Measurements from ENCODE around the gene THRB.

Gene THRB

GRCh38 chr3:24300949-24301348 is 193.7 kb downstream of the THRB start:
- Histone ChIP-seq H3K9ac (no peak overlapping the region), H3K27ac (no peak overlapping the region), H3K79me2 (no peaks in the 10 kb centered on the region), H3K4me2 (ENCODE audit: low read length) (no peak overlapping the region), H2AFZ (no peak overlapping the region), H3K27me3 (ENCODE audit: control insufficient read depth, insufficient read depth, low read length) (no peaks in the 10 kb centered on the region), H3K36me3 (ENCODE audit: control insufficient read depth, insufficient read depth, low read length) (no peaks in the 10 kb centered on the region), H3K4me3 (ENCODE audit: low read depth, low read length) (no peak overlapping the region), H3K4me1 (peaks cover 11% of the 10 kb centered on the region), H3K9me3 (ENCODE audit: control insufficient read depth, low read length) (no peaks in the 10 kb centered on the region)
- TF ChIP-seq CTCF (IDR thresholded peaks at IDR 0.05), result no peak

- Histone ChIP-seq H3K27me3 (ENCODE audit: control insufficient read depth, insufficient read depth, low read length) (no peaks in the 10 kb centered on the region), H3K4me2 (ENCODE audit: low read length) (no peak overlapping the region), H3K9me3 (ENCODE audit: control insufficient read depth, low read length) (no peaks in the 10 kb centered on the region), H3K36me3 (ENCODE audit: control insufficient read depth, insufficient read depth, low read length) (no peaks in the 10 kb centered on the region), H3K79me2 (no peaks in the 10 kb centered on the region), H3K9ac (no peak overlapping the region), H3K4me1 (peaks cover 3% of the 10 kb centered on the region), H3K4me3 (ENCODE audit: low read depth, low read length) (no peak overlapping the region), H3K27ac (no peak overlapping the region), H2AFZ (no peak overlapping the region)
- no peak for TF ChIP-seq CTCF (IDR thresholded peaks at IDR 0.05)
Measured at GRCh38 chr3:24299806-24300626, 194.6 kb downstream of the THRB start.

- Histone ChIP-seq H2AFZ (no peak overlapping the region), H3K36me3 (ENCODE audit: control insufficient read depth, insufficient read depth, low read length) (no peaks in the 10 kb centered on the region), H3K4me2 (ENCODE audit: low read length) (no peak overlapping the region), H3K9ac (no peak overlapping the region), H3K4me3 (ENCODE audit: low read depth, low read length) (no peak overlapping the region), H3K27me3 (ENCODE audit: control insufficient read depth, insufficient read depth, low read length) (no peaks in the 10 kb centered on the region), H3K27ac (no peak overlapping the region), H3K9me3 (ENCODE audit: control insufficient read depth, low read length) (no peaks in the 10 kb centered on the region), H3K79me2 (no peaks in the 10 kb centered on the region), H3K4me1 (peaks cover 3% of the 10 kb centered on the region)
- no peak for TF ChIP-seq CTCF (IDR thresholded peaks at IDR 0.05)
Measured at GRCh38 chr3:24299246-24299805, 195.3 kb downstream of the THRB start.

- H3K9ac ChIP-seq, result no peak overlapping the region
- no peaks in the 10 kb centered on the region for H3K4me1 ChIP-seq
- no peaks in the 10 kb centered on the region for H3K27me3 ChIP-seq (ENCODE audit: control insufficient read depth, insufficient read depth, low read length)
- H3K9me3 ChIP-seq (ENCODE audit: control insufficient read depth, low read length), result no peaks in the 10 kb centered on the region
- H2AFZ ChIP-seq, result no peak overlapping the region
- H3K27ac ChIP-seq, result no peak overlapping the region
- H3K4me2 ChIP-seq (ENCODE audit: low read length), result no peak overlapping the region
- H3K79me2 ChIP-seq, result no peaks in the 10 kb centered on the region
- no peak overlapping the region for H3K4me3 ChIP-seq (ENCODE audit: low read depth, low read length)
- H3K36me3 ChIP-seq (ENCODE audit: control insufficient read depth, insufficient read depth, low read length), result no peaks in the 10 kb centered on the region
- no peak for TF ChIP-seq CTCF (IDR thresholded peaks at IDR 0.05)
Measured at GRCh38 chr3:24296441-24297205, 198.0 kb downstream of the THRB start.
